Stimulated activated CD4-positive, alpha-beta T cell treated with anti-CD3 and anti-CD28 coated beads, Interleukin-4, amount 100 ng/mL, for 4 hours (primary cell): ENCODE data around the gene FA2H.
"Not testable (repeated sequence)": the region's sequence is repeated elsewhere in the genome, so short reads cannot be mapped to it uniquely, and the experiment has no call there.

Source experiments
- DNase-seq, 2 experiments: peaks; one replicate each; pipeline ENCODE4 v3.0.0-alpha.2; 2020

Gene FA2H

GRCh38 chr16:74720579-74720978, 54.0 kb downstream of the FA2H start:
- DNase-seq = no peak

GRCh38 chr16:74718741-74719610, 55.6 kb downstream of the FA2H start:
- DNase-seq = no peak

GRCh38 chr16:74718140-74718539, 56.5 kb downstream of the FA2H start:
- DNase-seq = no peak

GRCh38 chr16:74717367-74717766, 57.3 kb downstream of the FA2H start:
- DNase-seq = no peak

GRCh38 chr16:74716355-74716754, 58.3 kb downstream of the FA2H start:
- no peak for DNase-seq

GRCh38 chr16:74713876-74714275, 60.7 kb downstream of the FA2H start:
- DNase-seq = no peak

GRCh38 chr16:74713325-74713724, 61.3 kb downstream of the FA2H start:
- DNase-seq = no peak

- no peak for DNase-seq
Measured at GRCh38 chr16:74711938-74712337, 62.7 kb downstream of the FA2H start.

- no peak for DNase-seq
Measured at GRCh38 chr16:74710401-74710800, 64.2 kb downstream of the FA2H start.

- DNase-seq = peak; percentile 70 to 77
Measured at GRCh38 chr16:74709441-74709877, 65.2 kb downstream of the FA2H start.

- peak; percentile 50 to 64 for DNase-seq
Measured at GRCh38 chr16:74700438-74701225, 74.0 kb downstream of the FA2H start, which contains the start of gene MLKL. TSS of gene MLKL (minus strand) at chr16:74700862. CDS start at chr16:74695757, 5,105 bp downstream.

GRCh38 chr16:74700116-74700437, 74.5 kb downstream of the FA2H start:
- DNase-seq = peak; percentile 14 to 18

GRCh38 chr16:74699666-74700065, 75.0 kb downstream of the FA2H start:
- DNase-seq = no peak

- no peak for DNase-seq
Measured at GRCh38 chr16:74698222-74698621, 76.4 kb downstream of the FA2H start.

- peak; percentile 28 to 37 for DNase-seq
Measured at GRCh38 chr16:74695450-74696422, 78.9 kb downstream of the FA2H start.

- no peak for DNase-seq
Measured at GRCh38 chr16:74691093-74691855, 83.3 kb downstream of the FA2H start.

GRCh38 chr16:74682556-74682955, 92.1 kb downstream of the FA2H start:
- no peak for DNase-seq

- no peak for DNase-seq
Measured at GRCh38 chr16:74680681-74681080, 93.9 kb downstream of the FA2H start.

GRCh38 chr16:74679983-74680382, 94.6 kb downstream of the FA2H start:
- no peak for DNase-seq

GRCh38 chr16:74677868-74678267, 96.8 kb downstream of the FA2H start:
- DNase-seq = no peak

GRCh38 chr16:74673876-74674275, 100.7 kb downstream of the FA2H start:
- DNase-seq = no peak

GRCh38 chr16:74668877-74669276, 105.7 kb downstream of the FA2H start:
- DNase-seq = not testable (repeated sequence)
